GM12875 (cell line): ENCODE data around the gene AKAP7.

Source experiments
- H3K4me3 ChIP-seq: one replicate; pipeline ENCODE4 v1.5.1; 2011; ENCODE audit warnings: low read depth, low read length, control low read depth
- TF ChIP-seq, protein P1 (sequence below): IDR thresholded peaks from 2 replicates; pipeline ENCODE4 v1.5.1; 2011; ENCODE audit warnings: low read depth, mild to moderate bottlenecking, control low read depth, inconsistent platforms, low read length, moderate library complexity, borderline replicate concordance; ENCODE audit not compliant: insufficient read depth

The AKAP7 gene

DNA sequence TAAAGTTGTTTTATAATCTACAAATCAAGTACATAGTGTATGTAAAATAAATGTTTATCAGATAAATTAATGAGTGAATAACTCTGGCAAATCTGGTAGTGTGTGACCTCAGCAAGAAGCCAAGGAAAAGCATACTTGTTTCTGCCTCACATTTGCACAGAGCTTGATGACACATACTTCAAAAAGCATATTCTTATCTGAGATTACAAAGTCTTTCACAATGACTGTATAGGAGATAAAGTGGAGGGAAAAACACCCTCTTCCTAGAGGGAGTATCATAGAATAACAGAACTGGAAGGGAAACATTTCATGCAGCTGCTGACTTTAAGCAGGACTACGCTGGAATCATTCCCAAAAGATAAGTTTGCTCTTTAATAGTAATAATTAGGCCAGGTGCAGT, 28.1 kb upstream of the AKAP7 start:
- no peak overlapping the region for H3K4me3 ChIP-seq
- TF ChIP-seq, protein P1, sequence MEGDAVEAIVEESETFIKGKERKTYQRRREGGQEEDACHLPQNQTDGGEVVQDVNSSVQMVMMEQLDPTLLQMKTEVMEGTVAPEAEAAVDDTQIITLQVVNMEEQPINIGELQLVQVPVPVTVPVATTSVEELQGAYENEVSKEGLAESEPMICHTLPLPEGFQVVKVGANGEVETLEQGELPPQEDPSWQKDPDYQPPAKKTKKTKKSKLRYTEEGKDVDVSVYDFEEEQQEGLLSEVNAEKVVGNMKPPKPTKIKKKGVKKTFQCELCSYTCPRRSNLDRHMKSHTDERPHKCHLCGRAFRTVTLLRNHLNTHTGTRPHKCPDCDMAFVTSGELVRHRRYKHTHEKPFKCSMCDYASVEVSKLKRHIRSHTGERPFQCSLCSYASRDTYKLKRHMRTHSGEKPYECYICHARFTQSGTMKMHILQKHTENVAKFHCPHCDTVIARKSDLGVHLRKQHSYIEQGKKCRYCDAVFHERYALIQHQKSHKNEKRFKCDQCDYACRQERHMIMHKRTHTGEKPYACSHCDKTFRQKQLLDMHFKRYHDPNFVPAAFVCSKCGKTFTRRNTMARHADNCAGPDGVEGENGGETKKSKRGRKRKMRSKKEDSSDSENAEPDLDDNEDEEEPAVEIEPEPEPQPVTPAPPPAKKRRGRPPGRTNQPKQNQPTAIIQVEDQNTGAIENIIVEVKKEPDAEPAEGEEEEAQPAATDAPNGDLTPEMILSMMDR, result no peak

DNA sequence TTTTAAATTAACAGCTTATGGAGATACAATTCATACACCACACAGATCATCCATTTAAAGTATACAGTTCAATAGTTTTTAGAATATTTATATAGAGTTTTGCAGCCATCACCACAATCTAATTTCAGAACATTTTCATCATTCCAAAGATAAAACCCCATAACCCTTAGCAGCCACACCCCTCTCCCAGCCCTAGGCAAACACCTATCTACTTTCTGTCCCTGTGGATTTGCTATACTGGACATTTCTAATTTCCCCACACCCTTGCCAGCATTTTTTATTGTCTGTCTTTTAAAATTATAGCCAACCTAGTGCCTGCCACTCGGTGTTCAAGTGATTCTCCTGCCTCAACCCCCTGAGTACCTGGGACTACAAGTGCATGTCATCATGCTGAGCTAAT, 23.0 kb upstream of the AKAP7 start:
- TF ChIP-seq, protein P1, result no peak
- no peak overlapping the region for H3K4me3 ChIP-seq

DNA sequence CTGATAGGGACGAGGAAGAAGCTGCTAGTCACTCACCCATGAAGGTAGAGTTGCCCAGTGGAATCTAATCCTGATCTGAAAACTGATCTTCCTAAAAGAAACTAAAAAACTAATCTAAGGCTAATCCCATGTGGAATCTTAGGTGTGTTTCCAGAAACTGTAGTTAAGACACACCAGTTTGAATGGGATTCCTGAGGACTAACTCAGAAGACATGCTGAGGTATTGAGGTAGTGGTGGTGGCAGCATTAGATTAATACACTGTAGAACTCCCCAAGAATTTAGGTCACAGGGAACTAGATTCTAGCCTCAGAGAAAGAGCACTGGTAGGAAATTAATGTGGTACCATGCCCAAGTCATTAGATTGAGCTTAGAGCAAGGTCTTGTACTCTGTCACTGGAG, 19.6 kb upstream of the AKAP7 start:
- TF ChIP-seq, protein P1, result no peak
- no peak overlapping the region for H3K4me3 ChIP-seq

DNA sequence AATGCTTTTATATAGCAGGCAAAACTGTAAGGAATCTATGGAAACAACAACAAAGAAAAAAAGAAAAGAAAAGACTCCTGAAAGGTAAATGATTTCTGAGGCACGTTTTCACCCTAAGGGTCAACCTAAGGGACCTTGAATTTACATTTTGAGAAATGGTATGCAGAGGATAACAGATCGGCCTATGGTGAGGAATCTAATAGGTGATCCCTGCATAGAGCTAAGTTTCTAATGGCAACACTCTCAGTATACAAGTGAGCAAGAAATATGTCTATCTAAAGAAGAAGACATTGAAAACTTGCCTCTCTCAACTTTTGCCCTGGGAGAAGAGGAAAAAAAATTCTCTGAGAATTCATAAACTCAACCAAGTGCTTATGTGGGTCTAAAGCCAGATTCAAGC, 18.9 kb upstream of the AKAP7 start:
- no peak overlapping the region for H3K4me3 ChIP-seq
- TF ChIP-seq, protein P1, result no peak

DNA sequence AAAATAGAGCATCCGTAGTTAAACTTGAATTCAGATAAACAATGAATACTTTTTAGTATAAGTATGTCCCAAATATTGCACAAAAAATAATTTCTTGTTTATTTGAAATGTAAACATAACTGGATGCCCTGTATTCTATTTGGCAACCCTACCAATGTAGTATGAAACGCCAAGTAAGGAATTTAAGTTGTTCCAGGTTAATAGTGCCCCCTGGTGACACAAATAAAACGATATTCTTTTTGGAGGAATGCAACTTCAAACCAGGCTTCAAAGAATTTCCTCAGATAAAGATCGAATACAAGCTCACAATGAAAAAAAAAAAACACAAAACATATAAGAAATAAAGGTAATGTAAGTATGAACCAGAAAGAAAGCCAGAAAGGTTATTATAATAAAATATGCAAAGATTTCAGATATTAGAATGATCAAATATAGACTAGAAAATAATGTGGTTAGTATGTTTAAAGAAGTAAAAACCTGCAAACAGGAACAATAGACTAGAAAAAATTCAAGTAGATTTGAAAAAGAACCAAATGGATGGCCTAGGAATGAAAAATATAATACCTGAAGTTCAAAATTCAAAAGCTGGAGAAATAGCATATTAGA, 18.4 kb upstream of the AKAP7 start:
- H3K4me3 ChIP-seq, result no peak overlapping the region
- TF ChIP-seq, protein P1, result no peak

DNA sequence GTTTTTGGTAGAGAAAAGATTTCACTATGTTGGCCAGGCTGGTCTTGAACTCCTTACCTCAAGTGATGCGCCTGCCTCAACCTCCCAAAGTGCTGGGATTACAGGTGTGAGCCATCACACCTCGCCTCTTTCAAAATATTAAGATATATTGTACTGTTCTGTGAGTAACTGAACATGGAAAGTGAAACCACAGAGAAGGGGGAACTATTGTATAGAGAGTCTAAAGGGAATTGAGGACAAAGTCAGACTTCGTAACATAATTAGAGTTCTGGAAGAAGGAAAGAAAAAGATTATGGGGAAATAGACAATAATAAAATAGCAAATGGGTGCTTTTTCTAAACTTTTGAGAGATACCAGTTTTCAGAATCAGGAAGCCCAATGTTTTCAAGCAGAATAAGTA, 17.4 kb upstream of the AKAP7 start:
- TF ChIP-seq, protein P1, result no peak
- H3K4me3 ChIP-seq, result no peak overlapping the region

DNA sequence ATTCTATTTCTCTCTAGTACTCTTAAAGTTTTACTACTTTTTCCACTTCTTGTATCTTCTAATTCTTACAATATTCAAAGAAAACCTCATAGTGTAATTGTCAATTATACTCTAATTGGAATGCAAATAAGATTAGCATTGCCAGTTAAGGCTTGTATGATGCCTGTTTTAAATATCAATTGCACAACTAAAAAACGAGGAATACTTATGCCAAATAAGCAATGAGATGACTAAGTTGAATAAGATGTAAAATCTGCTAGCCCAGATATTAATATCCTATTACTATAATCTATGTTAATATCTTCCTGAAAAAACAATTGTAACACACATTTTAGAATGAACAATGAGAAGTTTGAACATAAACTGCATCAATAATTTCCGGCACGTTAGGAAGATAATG, 13.3 kb upstream of the AKAP7 start:
- H3K4me3 ChIP-seq, result no peak overlapping the region
- TF ChIP-seq, protein P1, result no peak
